ENCODE measurements around the gene HPX.

HPX gene

GRCh38 chr11:6385046-6385777 lies 55.6 kb downstream of the HPX start:
- Mint-ChIP-seq H3K36me3 (ENCODE audit: low read depth) (no peaks in the 10 kb centered on the region), H3K27me3 (ENCODE audit: low read depth) (peaks cover 2% of the 10 kb centered on the region), H3K4me1 (ENCODE audit: low read depth) (peaks cover 17% of the 10 kb centered on the region), H3K27ac (no peak overlapping the region), H3K4me3 (no peak overlapping the region), H3K9me3 (no peaks in the 10 kb centered on the region)
- no peak for DNase-seq (ENCODE audit: low spot score)

Data from T-helper 2 cell treated with Interferon-gamma antibody and Interleukin-4, amounts not matched to agents 5 μg/mL and 100 μg/mL, for 36 hours (primary cell).